Neural progenitor cell (in vitro differentiated cells): Measurements from ENCODE around the gene PPM1L.

Experiments
- CTCF ChIP-seq: fragments of 200-600 bp; sonication (generic); IDR thresholded peaks from 2 replicates; pipeline ENCODE4 v1.5.1; 2017; ENCODE audit warnings: antibody characterized with exemption, mild to moderate bottlenecking
- EZH2 ChIP-seq: fragments of 200-600 bp; sonication (generic); IDR thresholded peaks from 2 replicates; pipeline ENCODE4 v1.6.1; 2017; ENCODE audit warnings: antibody characterized with exemption, mild to moderate bottlenecking, moderate library complexity
- EZH2phosphoT487 ChIP-seq: fragments of 200-600 bp; sonication (generic); IDR thresholded peaks from 2 replicates; pipeline ENCODE4 v1.6.1; 2017; ENCODE audit warnings: antibody characterized with exemption

DNA sequence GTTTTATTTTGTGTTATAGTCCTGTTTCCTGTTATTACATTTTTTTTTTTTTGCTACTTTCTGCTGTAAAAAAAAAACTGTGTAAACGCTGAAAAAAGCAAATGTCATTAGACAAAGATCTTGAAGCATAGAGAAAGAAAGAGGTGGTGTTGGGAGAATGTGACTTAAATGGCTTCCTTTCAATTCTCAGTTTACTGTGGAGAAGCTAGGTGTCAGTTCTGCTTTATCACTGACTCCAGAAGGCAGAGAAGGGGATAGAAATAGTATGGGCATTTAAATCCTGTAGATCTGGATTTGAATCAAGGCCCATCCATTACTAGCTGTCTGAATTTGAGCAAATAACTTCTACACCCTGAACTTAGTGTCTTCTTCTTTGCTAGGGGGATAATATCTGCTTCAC is 23.0 kb downstream of the PPM1L start:
- TF ChIP-seq EZH2 (no peak), CTCF (no peak), EZH2phosphoT487 (no peak)
